Pancreas (tissue), 10 donors: ENCODE data around the gene PKIG. TPM values are rescaled to one million over a fixed set of nuclear protein-coding genes. Genes with fewer than 3 reads are reported as not detected.

Source experiments
- ATAC-seq, 4 donors: fragments of 200-7000 bp; cut with Tn5 transposase; one replicate each; pipeline versions ENCODE4 v1.8.0 to v1.9.1; 2020; ENCODE audit warnings: mild to moderate bottlenecking in 4 of 4, moderate library complexity in 4 of 4
- DNase-seq, 6 donors: peaks; one replicate each; pipeline ENCODE4 v3.0.0-alpha.2; 2020
- FAIRE-seq: peaks from 2 replicates; lab custom pipeline; 2012; peaks lifted over from hg19 to GRCh38; lab: Jason Lieb, UNC
- H3K27ac ChIP-seq, 4 donors: fragments of 200-600 bp; sonication (generic); 1 replicate in 3 of 4; 2 replicates in 1 of 4; pipeline versions ENCODE4 v1.5.0 to v1.8.0; 2020
- H3K27me3 ChIP-seq, 4 donors: fragments of 200-600 bp; one replicate each; pipeline ENCODE4 v1.8.0; 2021
- H3K36me3 ChIP-seq, 3 donors: fragments of 200-600 bp; sonication (generic) in 1 of 3; one replicate each; pipeline versions ENCODE4 v1.5.0 to v1.8.0; 2020 to 2021
- H3K4me1 ChIP-seq, 3 donors: fragments of 200-600 bp; one replicate each; pipeline ENCODE4 v1.8.0; 2021
- H3K4me3 ChIP-seq, 4 donors: fragments of 200-600 bp; sonication (generic) in 2 of 4; one replicate each; pipeline versions ENCODE4 v1.5.0 to v1.8.0; 2020 to 2021
- H3K9me3 ChIP-seq, 4 donors: fragments of 200-600 bp; one replicate each; pipeline ENCODE4 v1.8.0; 2021
- CTCF ChIP-seq, 4 donors: fragments of 200-600 bp; sonication (generic) in 3 of 4; IDR thresholded peaks; one replicate each; pipeline versions ENCODE4 v1.5.0 to v1.8.0; 2021; ENCODE audit warnings: antibody characterized with exemption in 4 of 4
- WGBS, 2 donors: extraction: QIAGEN DNeasy Blood & Tissue Kit; methylation state at CpG; one replicate each; pipeline ENCODE4 v1.1.7; 2013; 5-methylcytosine and 5-hydroxymethylcytosine counted together
- intact Hi-C, 3 donors: fragments of 100-400 bp; cut with DNase I; formaldehyde crosslinking; loops; one replicate each; pipeline versions ENCODE4 v1.11.1 to v1.14.2; 2022
- polyA plus RNA-seq, 2 donors: library from polyadenylated mRNA; stranded (reverse); fragments of 200-250 nt; gene quantifications; one replicate each; pipeline ENCODE4 v1.2.3, GENCODE V29; 2013
- total RNA-seq, 6 donors: library from RNA; stranded (reverse); fragmentation: NEBNext Ultra II Directional in 4 of 6; extraction: Animal tissue kit (Norgen Biotek cat#: 25700) in 4 of 6; gene quantifications; one replicate each; pipeline versions ENCODE4 v1.2.1 to v1.2.4, GENCODE V29; 2021 to 2023
- donor health status: healthy with polysubstance abuse.
- donor health status: DM: no; HTN: no; CAD: no; lungs with moderate emphysema.
- donor health status: DM: no; HTN: no; CAD: no.
- donor health status: control.
- donor health status: control.
- donor health status: Bipolar disorder and iron deficiency.
- donor health status: DM: yes; HTN: yes; CAD: no.
- donor health status: DM: no; HTN: no; CAD: no.
- donor health status: DM: no; HTN: no; CAD: no.
- donor health status: DM: yes; HTN: yes; CAD: no.

The PKIG gene
- total and polyA plus RNA-seq, 8 donors, result 10.6 to 40.2 (median 13.1) TPM

GRCh38 chr20:44622501-44623270 is 40.3 kb downstream of the PKIG start:
- DNase-seq, result no peak
- ATAC-seq, result no peak
- H3K27ac ChIP-seq, result no peak overlapping the region
- no peaks in the 10 kb centered on the region for H3K9me3 ChIP-seq
- no peak overlapping the region for H3K4me3 ChIP-seq
- 95 to 96% methylated on average over 18 to 19 of the region's 19 CpGs for WGBS, 2 donors
- H3K27me3 ChIP-seq, result no peaks in the 10 kb centered on the region
- TF ChIP-seq CTCF (IDR thresholded peaks at IDR 0.05), result no peak
- peaks cover 0 to 12% (median 0%) of the 10 kb centered on the region in 3 donors for H3K36me3 ChIP-seq
- intact Hi-C loops, result no loop called here
- no peaks in the 10 kb centered on the region for H3K4me1 ChIP-seq
- no peak for FAIRE-seq

- no peak for DNase-seq
- ATAC-seq, result no peak
- Histone ChIP-seq H3K4me1 (no peaks in the 10 kb centered on the region), H3K4me3 (no peak overlapping the region), H3K27ac (no peak overlapping the region), H3K9me3 (no peaks in the 10 kb centered on the region), H3K36me3 (peaks cover 0 to 8% (median 0%) of the 10 kb centered on the region in 3 donors), H3K27me3 (no peaks in the 10 kb centered on the region)
- 96 to 97% methylated on average over 4 of the region's 4 CpGs for WGBS, 2 donors
- no peak for TF ChIP-seq CTCF (IDR thresholded peaks at IDR 0.05)
- FAIRE-seq, result no peak
- intact Hi-C loops, result no loop called here
These were observed 41.8 kb downstream of the PKIG start for GRCh38 chr20:44624152-44624551.

GRCh38 chr20:44624743-44625271 is 42.4 kb downstream of the PKIG start:
- no peak for FAIRE-seq
- H3K9me3 ChIP-seq, result no peaks in the 10 kb centered on the region
- no peak for ATAC-seq
- H3K4me3 ChIP-seq, result no peak overlapping the region
- no peak overlapping the region for H3K27ac ChIP-seq
- 96 to 98% methylated on average over 6 of the region's 6 CpGs for WGBS, 2 donors
- intact Hi-C loops, result no loop called here
- no peak for TF ChIP-seq CTCF (IDR thresholded peaks at IDR 0.05)
- no peak for DNase-seq
- H3K36me3 ChIP-seq, result peaks cover 0 to 1% (median 0%) of the 10 kb centered on the region in 3 donors
- no peaks in the 10 kb centered on the region for H3K4me1 ChIP-seq
- no peaks in the 10 kb centered on the region for H3K27me3 ChIP-seq

GRCh38 chr20:44625361-44625760 is 43.0 kb downstream of the PKIG start:
- no peaks in the 10 kb centered on the region for H3K4me1 ChIP-seq
- FAIRE-seq, result no peak
- TF ChIP-seq CTCF (IDR thresholded peaks at IDR 0.05), result no peak
- no peak overlapping the region for H3K4me3 ChIP-seq
- 91 to 98% methylated on average over 8 of the region's 8 CpGs for WGBS, 2 donors
- H3K36me3 ChIP-seq, result no peaks in the 10 kb centered on the region
- H3K9me3 ChIP-seq, result no peaks in the 10 kb centered on the region
- no peak overlapping the region for H3K27ac ChIP-seq
- intact Hi-C loops, result no loop called here
- ATAC-seq, result no peak
- H3K27me3 ChIP-seq, result no peaks in the 10 kb centered on the region
- no peak for DNase-seq

GRCh38 chr20:44626278-44626677 is 43.9 kb downstream of the PKIG start:
- H3K4me3 ChIP-seq, result no peak overlapping the region
- no peaks in the 10 kb centered on the region for H3K27me3 ChIP-seq
- TF ChIP-seq CTCF (IDR thresholded peaks at IDR 0.05), result no peak
- no peaks in the 10 kb centered on the region for H3K4me1 ChIP-seq
- WGBS, 2 donors, result 87 to 89% methylated on average over 7 of the region's 7 CpGs
- no peak for FAIRE-seq
- no peak for DNase-seq
- no peaks in the 10 kb centered on the region for H3K9me3 ChIP-seq
- intact Hi-C loops, result no loop called here
- no peak overlapping the region for H3K27ac ChIP-seq
- ATAC-seq, result no peak
- H3K36me3 ChIP-seq, result no peaks in the 10 kb centered on the region
